ENCODE measurements around the gene CLEC19A.

The CLEC19A gene

DNA sequence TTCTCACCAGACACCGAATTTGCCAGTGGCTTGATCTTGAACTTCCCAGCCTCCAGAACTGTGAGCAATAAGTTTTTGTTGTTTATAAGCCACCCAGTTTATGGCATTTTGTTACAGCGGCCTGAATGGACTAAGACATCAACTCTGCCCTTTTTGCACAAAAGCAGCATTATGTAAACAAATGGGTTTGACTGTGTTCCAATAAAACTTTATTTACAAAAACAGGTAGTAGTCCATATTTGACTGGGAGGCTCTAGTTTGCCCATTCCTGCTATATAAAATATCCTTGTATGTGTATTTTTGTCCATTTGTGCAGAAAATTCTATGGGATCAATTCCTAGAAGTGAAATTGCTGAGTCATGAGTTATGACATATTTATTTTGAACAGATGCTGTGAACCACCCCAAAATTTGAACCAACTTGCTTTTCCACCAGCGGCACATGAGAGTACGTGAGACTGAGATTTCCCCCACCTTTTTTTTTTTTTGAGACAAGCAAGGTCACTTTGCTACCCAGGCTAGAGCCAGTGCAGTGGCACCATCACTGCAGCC is 21.3 kb upstream of the CLEC19A start:
- DNase-seq (ENCODE audit: extremely low read depth, low read depth), result no peak
- TF ChIP-seq, protein P1, sequence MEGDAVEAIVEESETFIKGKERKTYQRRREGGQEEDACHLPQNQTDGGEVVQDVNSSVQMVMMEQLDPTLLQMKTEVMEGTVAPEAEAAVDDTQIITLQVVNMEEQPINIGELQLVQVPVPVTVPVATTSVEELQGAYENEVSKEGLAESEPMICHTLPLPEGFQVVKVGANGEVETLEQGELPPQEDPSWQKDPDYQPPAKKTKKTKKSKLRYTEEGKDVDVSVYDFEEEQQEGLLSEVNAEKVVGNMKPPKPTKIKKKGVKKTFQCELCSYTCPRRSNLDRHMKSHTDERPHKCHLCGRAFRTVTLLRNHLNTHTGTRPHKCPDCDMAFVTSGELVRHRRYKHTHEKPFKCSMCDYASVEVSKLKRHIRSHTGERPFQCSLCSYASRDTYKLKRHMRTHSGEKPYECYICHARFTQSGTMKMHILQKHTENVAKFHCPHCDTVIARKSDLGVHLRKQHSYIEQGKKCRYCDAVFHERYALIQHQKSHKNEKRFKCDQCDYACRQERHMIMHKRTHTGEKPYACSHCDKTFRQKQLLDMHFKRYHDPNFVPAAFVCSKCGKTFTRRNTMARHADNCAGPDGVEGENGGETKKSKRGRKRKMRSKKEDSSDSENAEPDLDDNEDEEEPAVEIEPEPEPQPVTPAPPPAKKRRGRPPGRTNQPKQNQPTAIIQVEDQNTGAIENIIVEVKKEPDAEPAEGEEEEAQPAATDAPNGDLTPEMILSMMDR (IDR thresholded peaks at IDR 0.05; ENCODE audit: low read depth, low read length, missing control alignments), result no peak
- no peak overlapping the region for H3K4me3 ChIP-seq (replicated peaks; ENCODE audit: low read depth, low read length)

DNA sequence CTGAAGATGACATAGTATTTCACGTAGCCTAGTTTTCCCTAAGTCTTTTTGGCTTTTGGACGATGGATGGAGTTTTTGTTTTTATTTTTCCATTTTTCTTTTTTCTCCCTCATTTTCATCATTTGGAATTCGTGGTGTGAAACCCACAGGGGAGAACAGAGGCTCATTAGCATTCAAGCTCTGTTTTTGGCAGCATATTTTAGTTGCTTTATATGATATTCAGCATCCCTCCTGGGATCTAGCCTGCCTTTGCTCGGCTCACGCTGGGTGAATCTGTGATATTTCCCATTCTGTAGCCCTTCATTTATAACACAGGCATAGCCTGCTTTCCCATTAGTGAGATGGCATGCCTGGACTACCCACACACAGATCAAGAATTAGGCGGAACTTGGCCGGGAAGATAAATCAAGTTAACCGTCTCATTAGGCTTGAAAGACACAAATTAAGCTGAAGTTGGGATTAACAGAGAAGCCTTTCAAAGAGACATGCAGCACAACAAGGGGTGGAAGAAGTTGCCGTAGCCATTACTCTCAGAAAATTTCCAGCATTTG is 20.1 kb upstream of the CLEC19A start:
- TF ChIP-seq, protein P1 (IDR thresholded peaks at IDR 0.05; ENCODE audit: low read depth, low read length, missing control alignments), result no peak
- DNase-seq (ENCODE audit: extremely low read depth, low read depth), result no peak
- no peak overlapping the region for H3K4me3 ChIP-seq (replicated peaks; ENCODE audit: low read depth, low read length)

DNA sequence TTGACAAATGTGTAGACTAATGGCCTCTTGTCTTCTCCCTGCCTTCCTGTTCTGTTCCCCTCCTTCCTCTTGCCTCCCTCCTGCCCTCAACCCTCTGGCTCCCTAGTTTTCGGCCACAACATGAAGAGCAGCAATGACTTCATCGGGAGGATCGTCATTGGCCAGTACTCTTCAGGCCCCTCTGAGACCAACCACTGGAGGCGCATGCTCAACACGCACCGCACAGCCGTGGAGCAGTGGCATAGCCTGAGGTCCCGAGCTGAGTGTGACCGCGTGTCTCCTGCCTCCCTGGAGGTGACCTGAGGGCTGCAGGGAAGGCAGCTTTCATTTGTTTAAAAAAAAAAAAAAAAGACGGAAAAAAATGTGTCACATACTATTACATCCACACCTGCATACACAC is 18.8 kb upstream of the CLEC19A start:
- DNase-seq (ENCODE audit: extremely low read depth, low read depth), result no peak
- TF ChIP-seq, protein P1 (IDR thresholded peaks at IDR 0.05; ENCODE audit: low read depth, low read length, missing control alignments), result no peak

DNA sequence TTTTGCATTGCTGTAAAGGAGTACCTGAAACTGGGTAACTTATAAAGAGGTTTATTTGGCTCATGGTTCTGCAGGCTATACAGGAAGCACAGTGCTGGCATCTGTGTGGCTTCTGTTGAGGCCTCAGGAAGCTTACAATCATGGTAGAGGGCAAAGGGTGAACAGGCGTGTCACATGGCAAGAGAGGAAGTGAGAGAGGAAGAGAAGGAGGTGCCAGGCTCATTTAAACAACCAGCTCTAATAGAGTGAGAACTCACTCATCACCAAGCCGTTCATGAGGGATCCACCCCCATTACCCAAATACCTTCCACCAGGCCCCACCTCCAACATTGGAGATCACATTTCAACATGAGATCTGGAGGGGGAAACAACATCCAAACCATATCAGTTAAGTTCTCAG is 16.4 kb upstream of the CLEC19A start:
- H3K4me3 ChIP-seq (replicated peaks; ENCODE audit: low read depth, low read length), result no peak overlapping the region
- DNase-seq (ENCODE audit: extremely low read depth, low read depth), result no peak
- TF ChIP-seq, protein P1 (IDR thresholded peaks at IDR 0.05; ENCODE audit: low read depth, low read length, missing control alignments), result no peak

More for the DNA sequence above, 18.8 kb upstream of the CLEC19A start:
- H3K4me3 ChIP-seq (replicated peaks; ENCODE audit: low read depth, low read length), result no peak overlapping the region

DNA sequence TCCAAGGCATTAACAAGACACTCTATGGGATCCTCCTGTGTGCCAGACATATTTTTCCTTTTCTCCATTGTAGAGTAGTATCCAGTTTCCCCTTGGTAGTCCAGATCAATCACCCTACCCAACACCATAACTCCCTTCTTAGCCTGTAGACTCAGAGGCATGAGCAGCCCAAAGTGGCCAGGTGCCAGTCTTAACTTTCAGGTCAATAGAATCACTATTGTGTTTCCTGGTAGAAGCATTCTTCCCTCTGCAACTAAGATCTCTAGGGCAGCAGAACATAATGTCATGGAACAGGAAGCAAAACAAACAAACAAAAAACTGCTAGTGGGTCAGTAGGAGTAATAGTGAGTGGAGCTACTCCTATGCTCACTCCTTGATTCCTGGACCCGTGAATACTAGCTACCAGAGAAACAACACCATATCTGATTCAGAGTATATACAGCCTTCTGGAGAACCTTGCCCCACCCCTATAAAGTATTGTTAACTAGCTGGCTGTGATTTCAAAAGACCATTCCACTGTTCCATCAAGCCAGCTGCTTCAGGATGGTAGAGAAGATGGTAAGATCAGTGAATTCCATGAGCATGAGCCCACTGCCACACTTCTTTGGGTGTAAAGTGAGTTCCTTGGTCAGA is 11.2 kb upstream of the CLEC19A start:
- H3K4me3 ChIP-seq (replicated peaks; ENCODE audit: low read depth, low read length), result no peak overlapping the region
- TF ChIP-seq, protein P1 (IDR thresholded peaks at IDR 0.05; ENCODE audit: low read depth, low read length, missing control alignments), result no peak
- no peak for DNase-seq (ENCODE audit: extremely low read depth, low read depth)

DNA sequence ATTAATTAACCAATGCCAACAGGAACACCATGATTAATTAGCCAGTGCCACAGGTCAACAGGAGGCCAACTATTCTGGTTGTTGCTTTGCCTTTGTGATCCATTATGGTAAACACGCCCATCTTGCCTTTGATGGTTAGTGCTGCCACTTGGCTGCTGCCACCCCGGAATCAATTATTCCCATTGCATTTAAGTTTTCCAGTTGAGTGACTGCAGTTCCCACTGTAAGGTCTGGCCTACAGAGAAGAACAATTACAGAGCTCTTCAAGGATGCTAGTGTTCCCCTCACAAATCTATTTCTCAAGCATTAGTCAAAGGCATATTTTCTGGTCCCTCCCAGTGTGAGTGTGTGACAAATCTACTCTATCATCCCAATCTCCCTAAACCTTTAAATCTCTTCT is 7.1 kb upstream of the CLEC19A start:
- DNase-seq (ENCODE audit: extremely low read depth, low read depth), result no peak
- TF ChIP-seq, protein P1 (IDR thresholded peaks at IDR 0.05; ENCODE audit: low read depth, low read length, missing control alignments), result no peak

More for the DNA sequence above, 7.1 kb upstream of the CLEC19A start:
- no peak overlapping the region for H3K4me3 ChIP-seq (replicated peaks; ENCODE audit: low read depth, low read length)
